SK-N-SH (cell line): ENCODE data around the gene HLA-E. TPM values are rescaled to one million over a fixed set of nuclear protein-coding genes. Genes with fewer than 3 reads are reported as not detected.

Experiments used
- CTCF ChIA-PET: fragments of 300-600, 350-600 bp; formaldehyde crosslinking; extraction: SDS; loops from one replicate; lab custom pipeline; 2021; lab: Yijun Ruan, JAX
- POLR2A ChIA-PET: fragments of 350-600 bp; sonication (Branson Sonifier 250); formaldehyde crosslinking; extraction: SDS; loops from one replicate; lab custom pipeline; 2020; ENCODE audit warnings: antibody characterized with exemption, inconsistent platforms; lab: Yijun Ruan, JAX
- DNase-seq: peaks from one replicate; pipeline ENCODE4 v3.0.0; 2012
- H2AFZ ChIP-seq: fragments of 200-600 bp; sonication (generic); 2 replicates; pipeline ENCODE4 v1.8.1; 2016; ENCODE audit warnings: antibody characterized with exemption, mild to moderate bottlenecking, low read depth
- H3F3A ChIP-seq: fragments of 200-600 bp; sonication (generic); replicated peaks from 2 replicates; pipeline ENCODE3; 2016; ENCODE audit warnings: antibody characterized with exemption, mild to moderate bottlenecking; ENCODE audit not compliant: insufficient read depth
- H3K27ac ChIP-seq, 2 experiments: fragments of 200-500 bp in 1 of 2; fragments of 200-600 bp in 1 of 2; sonication (Bioruptor generic) in 1 of 2; sonication (generic), shearing (Covaris generic) in 1 of 2; 2 replicates each; pipeline versions ENCODE4 v1.5.1 to v1.6.1; 2014 to 2016; ENCODE audit warnings: low read depth in 2 of 2, inconsistent platforms in 1 of 2, low read length in 1 of 2, mild to moderate bottlenecking in 1 of 2, mixed read lengths in 1 of 2
- H3K27me3 ChIP-seq: fragments of 200-600 bp; sonication (generic), shearing (Covaris generic); 2 replicates; pipeline ENCODE4 v1.6.1; 2016; ENCODE audit warnings: mixed run types; ENCODE audit not compliant: insufficient read depth
- H3K36me3 ChIP-seq, 2 experiments: fragments of 200-500 bp in 1 of 2; fragments of 200-600 bp in 1 of 2; sonication (Bioruptor generic) in 1 of 2; sonication (generic) in 1 of 2; replicated peaks in 1 of 2; 2 replicates each; pipeline versions ENCODE3 to v1.5.1; 2014 to 2016; ENCODE audit warnings: low read length in 1 of 2, mild to moderate bottlenecking in 1 of 2; ENCODE audit not compliant: insufficient read depth in 2 of 2, control insufficient read depth in 1 of 2
- H3K4me1 ChIP-seq, 2 experiments: fragments of 200-500 bp in 1 of 2; fragments of 200-600 bp in 1 of 2; sonication (Bioruptor generic) in 1 of 2; sonication (generic), shearing (Covaris generic) in 1 of 2; 2 replicates each; pipeline versions ENCODE4 v1.5.1 to v1.6.1; 2014 to 2016; ENCODE audit warnings: low read depth in 1 of 2, low read length in 1 of 2, mixed run types in 1 of 2; ENCODE audit not compliant: insufficient read depth in 2 of 2, control insufficient read depth in 1 of 2
- H3K4me2 ChIP-seq: fragments of 200-600 bp; sonication (generic), shearing (Covaris generic); 2 replicates; pipeline ENCODE4 v1.6.1; 2017; ENCODE audit warnings: mixed run types
- H3K4me3 ChIP-seq, 2 experiments: fragments of 200-500 bp in 1 of 2; fragments of 200-600 bp in 1 of 2; sonication (Bioruptor generic) in 1 of 2; sonication (generic), shearing (Covaris generic) in 1 of 2; 2 replicates each; pipeline versions ENCODE4 v1.5.1 to v1.8.1; 2014 to 2016; ENCODE audit warnings: low read depth in 2 of 2, inconsistent platforms in 1 of 2, low read length in 1 of 2, mild to moderate bottlenecking in 1 of 2, mixed read lengths in 1 of 2, moderate library complexity in 1 of 2
- H3K79me2 ChIP-seq: fragments of 200-600 bp; sonication (generic); 2 replicates; pipeline ENCODE4 v1.8.1; 2017; ENCODE audit warnings: mild to moderate bottlenecking; ENCODE audit not compliant: insufficient read depth
- H3K9ac ChIP-seq: fragments of 200-600 bp; sonication (generic); 2 replicates; pipeline ENCODE4 v1.6.1; 2017; ENCODE audit warnings: mixed run types
- H3K9me2 ChIP-seq: fragments of 200-600 bp; sonication (generic); 2 replicates; pipeline ENCODE4 v1.6.1; 2017; ENCODE audit warnings: mixed run types
- H3K9me3 ChIP-seq: fragments of 200-600 bp; sonication (generic); 2 replicates; pipeline ENCODE4 v1.6.1; 2017; ENCODE audit warnings: mixed run types, mild to moderate bottlenecking, moderate library complexity
- H4K20me1 ChIP-seq: fragments of 200-600 bp; sonication (generic); 2 replicates; pipeline ENCODE4 v1.6.1; 2017; ENCODE audit warnings: mild to moderate bottlenecking, mixed run types; ENCODE audit not compliant: insufficient read depth
- EZH2phosphoT487 ChIP-seq: fragments of 200-600 bp; sonication (generic); IDR thresholded peaks from 2 replicates; pipeline ENCODE4 v1.6.1; 2017; ENCODE audit warnings: low read depth, mixed run types, mild to moderate bottlenecking, antibody characterized with exemption, moderate library complexity, borderline replicate concordance
- FOSL2 ChIP-seq: IDR thresholded peaks from 2 replicates; pipeline ENCODE4 v1.4.0; 2012; ENCODE audit warnings: low read depth, mild to moderate bottlenecking, moderate library complexity, borderline replicate concordance
- FOXM1 ChIP-seq: IDR thresholded peaks from 2 replicates; pipeline ENCODE4 v1.4.0; 2012; ENCODE audit warnings: low read depth, mild to moderate bottlenecking
- GABPA ChIP-seq: IDR thresholded peaks from 2 replicates; pipeline ENCODE4 v1.4.0; 2012; ENCODE audit warnings: low read depth, mild to moderate bottlenecking
- RCOR1 ChIP-seq: fragments of 150-350 bp; IDR thresholded peaks from 2 replicates; pipeline ENCODE4 v1.6.1; 2017; ENCODE audit warnings: antibody characterized with exemption, low read length
- RFX5 ChIP-seq: IDR thresholded peaks from 2 replicates; pipeline ENCODE4 v1.6.1; 2012; ENCODE audit warnings: mild to moderate bottlenecking, improper control_type of control experiment, low read length
- RXRA ChIP-seq: IDR thresholded peaks from 2 replicates; pipeline ENCODE4 v1.4.0; 2012; ENCODE audit warnings: low read depth, mild to moderate bottlenecking, borderline replicate concordance
- SMC3 ChIP-seq: IDR thresholded peaks from 2 replicates; pipeline ENCODE4 v1.6.1; 2012; ENCODE audit warnings: low read depth, low read length, improper control_type of control experiment
- TAF1 ChIP-seq: IDR thresholded peaks from 2 replicates; pipeline ENCODE4 v1.6.1; 2012; ENCODE audit warnings: low read depth, mild to moderate bottlenecking, low read length, moderate library complexity, borderline replicate concordance
- TCF12 ChIP-seq: IDR thresholded peaks from 2 replicates; pipeline ENCODE4 v1.4.0; 2012
- TEAD4 ChIP-seq: IDR thresholded peaks from 2 replicates; pipeline ENCODE4 v1.4.0; 2012; ENCODE audit warnings: mild to moderate bottlenecking, borderline replicate concordance; ENCODE audit not compliant: insufficient read depth
- YY1 ChIP-seq: IDR thresholded peaks from 2 replicates; pipeline ENCODE4 v1.4.0; 2012; ENCODE audit warnings: low read depth, mild to moderate bottlenecking
- WGBS: methylation state at CpG from one replicate; pipeline ENCODE4 v1.1.6; 2017; ENCODE audit warnings: low lambda C conversion rate; 5-methylcytosine and 5-hydroxymethylcytosine counted together
- polyA plus RNA-seq, 3 experiments: library from polyadenylated mRNA; depleted of rRNA; stranded (reverse); fragments of >200 nt; gene quantifications; 2 replicates each; pipeline ENCODE4 v1.2.3, GENCODE V29; 2012
- TF ChIP-seq, protein P1 (sequence below): fragments of 200-600 bp; sonication (generic); IDR thresholded peaks from 2 replicates; pipeline ENCODE4 v1.6.1; 2017; ENCODE audit warnings: antibody characterized with exemption, mild to moderate bottlenecking, moderate library complexity
- TF ChIP-seq, protein P2 (sequence below): IDR thresholded peaks from 2 replicates; pipeline ENCODE4 v1.4.0; 2012; ENCODE audit warnings: low read depth, borderline replicate concordance

The HLA-E gene
- polyA plus RNA-seq, 1 of the 3 experiments (the other 2 are of a cell fraction) = 90.9 TPM

- Histone ChIP-seq H3K79me2 (no peaks in the 10 kb centered on the region), H4K20me1 (no peaks in the 10 kb centered on the region), H3K4me2 (no peak overlapping the region), H3K27me3 (peaks cover 78% of the 10 kb centered on the region), H3K36me3 (no peaks in the 10 kb centered on the region), H3K4me1 (no peaks in the 10 kb centered on the region), H2AFZ (no peak overlapping the region), H3K9me3 (no peaks in the 10 kb centered on the region), H3K9me2 (no peaks in the 10 kb centered on the region), H3K4me3 (no peak overlapping the region), H3K9ac (no peak overlapping the region), H3K27ac (no peak overlapping the region), H3F3A (no peaks in the 10 kb centered on the region)
- TF ChIP-seq, protein P1, sequence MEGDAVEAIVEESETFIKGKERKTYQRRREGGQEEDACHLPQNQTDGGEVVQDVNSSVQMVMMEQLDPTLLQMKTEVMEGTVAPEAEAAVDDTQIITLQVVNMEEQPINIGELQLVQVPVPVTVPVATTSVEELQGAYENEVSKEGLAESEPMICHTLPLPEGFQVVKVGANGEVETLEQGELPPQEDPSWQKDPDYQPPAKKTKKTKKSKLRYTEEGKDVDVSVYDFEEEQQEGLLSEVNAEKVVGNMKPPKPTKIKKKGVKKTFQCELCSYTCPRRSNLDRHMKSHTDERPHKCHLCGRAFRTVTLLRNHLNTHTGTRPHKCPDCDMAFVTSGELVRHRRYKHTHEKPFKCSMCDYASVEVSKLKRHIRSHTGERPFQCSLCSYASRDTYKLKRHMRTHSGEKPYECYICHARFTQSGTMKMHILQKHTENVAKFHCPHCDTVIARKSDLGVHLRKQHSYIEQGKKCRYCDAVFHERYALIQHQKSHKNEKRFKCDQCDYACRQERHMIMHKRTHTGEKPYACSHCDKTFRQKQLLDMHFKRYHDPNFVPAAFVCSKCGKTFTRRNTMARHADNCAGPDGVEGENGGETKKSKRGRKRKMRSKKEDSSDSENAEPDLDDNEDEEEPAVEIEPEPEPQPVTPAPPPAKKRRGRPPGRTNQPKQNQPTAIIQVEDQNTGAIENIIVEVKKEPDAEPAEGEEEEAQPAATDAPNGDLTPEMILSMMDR = peak; percentile 24; the same call in 1 of the 2 replicates
- TF ChIP-seq FOSL2 = no peak
- DNase-seq = no peak
- ChIA-PET POLR2A (no interaction called here), CTCF (no interaction called here)
- 0% methylated on average over 2 of the region's 2 CpGs for WGBS
Observed at GRCh38 chr6:30447237-30447636, 42.1 kb upstream of the HLA-E start.

DNA sequence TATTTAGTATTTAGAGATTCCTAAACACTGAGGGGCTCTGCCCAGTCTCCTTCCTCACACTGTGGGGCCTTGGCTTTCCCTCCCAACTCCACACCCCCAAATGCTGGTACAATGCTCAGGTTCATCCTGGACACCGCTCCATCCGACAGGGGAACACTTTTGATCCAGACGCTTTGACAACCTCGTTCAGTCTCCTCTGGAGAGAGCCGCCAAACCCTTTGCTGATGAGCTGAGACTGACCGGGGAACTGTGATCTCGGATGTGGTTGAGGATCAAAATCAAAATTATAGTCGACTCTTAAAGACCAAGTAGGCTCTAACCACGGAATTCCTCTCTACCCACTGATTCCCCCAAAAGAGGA is 38.8 kb upstream of the HLA-E start:
- Histone ChIP-seq H3K9me3 (no peaks in the 10 kb centered on the region), H3K4me1 (no peaks in the 10 kb centered on the region)
- peak; percentile 36; the same call in 1 of the 2 replicates for TF ChIP-seq EZH2phosphoT487
- TF ChIP-seq FOXM1 = no peak
- TF ChIP-seq, all 33 proteins: peak for 1
- Histone ChIP-seq H3K4me2 (peak overlapping the region; percentile 81), H3K9me2 (no peaks in the 10 kb centered on the region), H3K79me2 (no peaks in the 10 kb centered on the region), H3K27me3 (peaks cover 83% of the 10 kb centered on the region), H2AFZ (no peak overlapping the region), H3K9ac (no peak overlapping the region), H3F3A (no peaks in the 10 kb centered on the region), H4K20me1 (no peaks in the 10 kb centered on the region), H3K27ac (no peak overlapping the region), H3K4me3 (0 out of 4 replicates have a peak overlapping the region, but pooled peaks of 1 of the 2 experiments have one; percentile 31), H3K36me3 (no peaks in the 10 kb centered on the region)
- DNase-seq = no peak
- ChIA-PET POLR2A (no interaction called here), CTCF (interaction anchor here (1.0 to 4.3 kb wide), 4 partner anchors 10 to 34 kb away, joined by 3 to 50 read pairs (median 3); no protein-coding TSS in a partner anchor)
- 19% methylated on average over 9 of the region's 9 CpGs for WGBS

DNA sequence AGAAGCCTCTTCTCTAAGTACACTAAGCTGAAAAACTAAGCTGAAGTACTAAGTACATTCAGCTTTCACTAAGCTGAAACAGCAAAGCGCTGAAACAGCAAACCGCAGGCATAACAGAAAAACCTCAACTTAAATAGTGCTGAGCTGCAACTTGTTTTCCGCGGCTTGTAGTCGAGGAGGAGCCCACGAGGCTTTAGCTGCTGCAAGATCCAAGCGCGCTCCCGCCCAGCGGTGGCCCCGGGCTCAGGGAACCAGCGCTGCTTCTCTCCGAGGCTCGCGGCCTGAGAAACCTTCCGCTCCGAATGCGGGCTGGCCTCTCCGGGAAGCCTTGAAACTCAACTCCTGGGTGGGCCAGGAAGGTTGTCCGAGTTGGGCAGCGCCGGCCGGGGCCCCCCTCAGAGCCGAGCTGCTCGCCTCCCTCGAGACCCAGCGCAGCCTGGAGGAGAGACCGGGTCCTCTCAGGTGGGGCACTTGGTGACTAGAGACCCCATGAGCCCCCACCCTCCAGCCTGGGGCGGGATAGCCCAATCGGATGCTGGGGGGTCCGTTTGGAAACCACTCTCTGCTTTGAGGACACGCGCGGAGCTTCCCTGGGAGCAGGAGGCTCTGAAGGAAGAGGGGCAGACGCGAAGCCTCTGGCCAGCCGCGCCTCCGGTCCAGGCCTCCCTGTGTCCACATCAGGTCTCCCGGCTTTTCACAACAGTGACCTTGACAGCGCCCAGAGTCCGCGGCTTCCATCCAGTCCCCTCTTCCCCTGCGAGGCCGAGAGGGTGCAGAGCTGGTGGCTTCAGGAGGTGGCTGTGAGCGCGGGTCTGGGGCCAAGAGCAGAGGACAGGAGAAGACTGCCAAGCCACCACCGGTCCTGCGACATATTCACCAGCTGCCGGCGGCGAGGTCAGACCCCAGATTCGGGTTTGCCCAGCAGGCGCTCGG is 38.1 kb upstream of the HLA-E start:
- whole genome bisulfite sequencing = 18% methylated on average over 9 of the region's 55 CpGs
- Histone ChIP-seq H3K27me3 (peaks cover 84% of the 10 kb centered on the region), H2AFZ (0 out of 2 replicates have a peak overlapping the region, but pooled peaks have one; percentile 6), H4K20me1 (no peaks in the 10 kb centered on the region), H3K9me2 (no peaks in the 10 kb centered on the region), H3K9ac (no peak overlapping the region), H3F3A (no peaks in the 10 kb centered on the region), H3K4me3 (peak overlapping the region in 1 of 2 experiments; percentile 31; a peak in 2 of 4 replicates), H3K79me2 (no peaks in the 10 kb centered on the region), H3K4me1 (no peaks in the 10 kb centered on the region), H3K36me3 (no peaks in the 10 kb centered on the region), H3K27ac (no peak overlapping the region), H3K4me2 (peak overlapping the region; percentile 81)
- ChIA-PET POLR2A (no interaction called here), CTCF (interaction anchor here (0.7 to 4.3 kb wide), 5 partner anchors 9 to 81 kb away, joined by 3 to 50 read pairs (median 3); no protein-coding TSS in a partner anchor)
- DNase-seq = no peak
- TF ChIP-seq TEAD4 = no peak
- no peak for TF ChIP-seq YY1
- TF ChIP-seq SMC3 = no peak
- no peak for TF ChIP-seq RXRA
- no peak for TF ChIP-seq FOXM1
- TF ChIP-seq RFX5 = no peak
- TF ChIP-seq, protein P2, sequence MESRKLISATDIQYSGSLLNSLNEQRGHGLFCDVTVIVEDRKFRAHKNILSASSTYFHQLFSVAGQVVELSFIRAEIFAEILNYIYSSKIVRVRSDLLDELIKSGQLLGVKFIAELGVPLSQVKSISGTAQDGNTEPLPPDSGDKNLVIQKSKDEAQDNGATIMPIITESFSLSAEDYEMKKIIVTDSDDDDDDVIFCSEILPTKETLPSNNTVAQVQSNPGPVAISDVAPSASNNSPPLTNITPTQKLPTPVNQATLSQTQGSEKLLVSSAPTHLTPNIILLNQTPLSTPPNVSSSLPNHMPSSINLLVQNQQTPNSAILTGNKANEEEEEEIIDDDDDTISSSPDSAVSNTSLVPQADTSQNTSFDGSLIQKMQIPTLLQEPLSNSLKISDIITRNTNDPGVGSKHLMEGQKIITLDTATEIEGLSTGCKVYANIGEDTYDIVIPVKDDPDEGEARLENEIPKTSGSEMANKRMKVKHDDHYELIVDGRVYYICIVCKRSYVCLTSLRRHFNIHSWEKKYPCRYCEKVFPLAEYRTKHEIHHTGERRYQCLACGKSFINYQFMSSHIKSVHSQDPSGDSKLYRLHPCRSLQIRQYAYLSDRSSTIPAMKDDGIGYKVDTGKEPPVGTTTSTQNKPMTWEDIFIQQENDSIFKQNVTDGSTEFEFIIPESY = no peak
- no peak for TF ChIP-seq GABPA
- TF ChIP-seq RCOR1 = no peak
- no peak for TF ChIP-seq TCF12
- TF ChIP-seq TAF1 = no peak
- TF ChIP-seq, all 33 proteins: peak for 0
- H3K9me3 ChIP-seq = no peaks in the 10 kb centered on the region
